Gastrocnemius medialis (tissue), 4 donors: Measurements from ENCODE around the gene ITGA8. TPM values are rescaled to one million over a fixed set of nuclear protein-coding genes. Genes with fewer than 3 reads are reported as not detected.

Experiments used
- ATAC-seq, 2 donors: fragments of 150-250 bp; one replicate each; pipeline ENCODE4 v1.9.1; 2016
- DNase-seq, 2 donors: peaks; one replicate each; pipeline ENCODE4 v3.0.0-alpha.2; 2019
- H3K27ac ChIP-seq, 4 donors: fragments of 200-600 bp; sonication (generic); 1 replicate in 1 of 4; 2 replicates in 3 of 4; pipeline ENCODE4 v1.5.1; 2016 to 2018; ENCODE audit warnings: mild to moderate bottlenecking in 2 of 4, moderate library complexity in 1 of 4
- H3K27me3 ChIP-seq, 3 donors: fragments of 200-600 bp; sonication (generic) in 2 of 3; 1 replicate in 1 of 3; 2 replicates in 2 of 3; pipeline versions ENCODE4 v1.5.1 to v1.6.0; 2016 to 2019; ENCODE audit warnings: mild to moderate bottlenecking in 1 of 3, moderate library complexity in 1 of 3
- H3K36me3 ChIP-seq, 2 donors: fragments of 200-600 bp; sonication (generic) in 1 of 2; one replicate each; pipeline ENCODE4 v1.5.1; 2017 to 2018
- H3K4me1 ChIP-seq, 2 donors: fragments of 200-600 bp; sonication (generic) in 1 of 2; one replicate each; pipeline ENCODE4 v1.5.1; 2016 to 2017; ENCODE audit warnings: mild to moderate bottlenecking in 2 of 2
- H3K4me3 ChIP-seq, 4 donors: fragments of 200-600 bp; sonication (generic) in 3 of 4; 1 replicate in 1 of 4; 2 replicates in 3 of 4; pipeline ENCODE4 v1.5.1; 2016 to 2019; ENCODE audit warnings: mild to moderate bottlenecking in 2 of 4
- H3K9me3 ChIP-seq, 3 donors: fragments of 200-600 bp; sonication (generic) in 2 of 3; 1 replicate in 1 of 3; 2 replicates in 2 of 3; pipeline ENCODE4 v1.5.1; 2016 to 2019
- CTCF ChIP-seq, 5 experiments: fragments of 450-650 bp in 3 of 5; fragments of 200-600 bp in 2 of 5; sonication (generic) in 2 of 5; IDR thresholded peaks in 4 of 5; conservative IDR thresholded peaks in 1 of 5; 1 replicate in 4 of 5; 2 replicates in 1 of 5; pipeline ENCODE4 v1.5.1; 2016 to 2019; ENCODE audit warnings: antibody characterized with exemption in 5 of 5, mild to moderate bottlenecking in 3 of 5, moderate library complexity in 3 of 5
- POLR2A ChIP-seq, 2 donors: fragments of 450-650 bp; IDR thresholded peaks; one replicate each; pipeline ENCODE4 v1.6.1; 2017; ENCODE audit warnings: antibody characterized with exemption in 2 of 2, mild to moderate bottlenecking in 2 of 2, moderate library complexity in 2 of 2
- in situ Hi-C, 4 donors: fragments of 200-750 bp; cut with MboI; loops; one replicate each; pipeline versions ENCODE4 v1.15.0 to v1.8.0; 2017; ENCODE audit warnings: low sequenced_read_pairs in 4 of 4
- intact Hi-C: fragments of 100-400 bp; cut with DNase I; formaldehyde crosslinking; loops from one replicate; pipeline ENCODE4 v1.15.1; 2023; ENCODE audit warnings: low total_unique reads
- total RNA-seq, 4 donors: library from RNA; depleted of rRNA; stranded (reverse); fragments of >200 nt; gene quantifications; one replicate each; pipeline versions ENCODE4 v1.1.0 to v1.2.3, GENCODE V29; 2016

ITGA8 gene
- total RNA-seq, 4 donors from 2014 or later, result 1.6 to 17.4 (median 10.3) TPM

GRCh38 chr10:15658069-15658702, 61.5 kb downstream of the ITGA8 start:
- Histone ChIP-seq H3K4me3 (no peak overlapping the region), H3K27me3 (no peaks in the 10 kb centered on the region), H3K36me3 (no peaks in the 10 kb centered on the region), H3K9me3 (no peaks in the 10 kb centered on the region), H3K27ac (no peak overlapping the region), H3K4me1 (no peaks in the 10 kb centered on the region)
- ATAC-seq (no peak), DNase-seq (no peak)
- in situ Hi-C loops (no loop called here), intact Hi-C loops (no loop called here)
- TF ChIP-seq POLR2A (IDR thresholded peaks at IDR 0.05), result no peak
- no peak for TF ChIP-seq CTCF (IDR thresholded peaks at IDR 0.05 in 4 of 5, conservative IDR thresholded peaks at IDR 0.05 in 1 of 5)

- ATAC-seq, result no peak
- intact Hi-C loops, result no loop called here
- H3K27ac ChIP-seq, result no peak overlapping the region
Measured at GRCh38 chr10:15652757-15653156, 67.0 kb downstream of the ITGA8 start.

GRCh38 chr10:15652117-15652516, 67.6 kb downstream of the ITGA8 start:
- H3K4me3 ChIP-seq, result no peak overlapping the region
- DNase-seq (no peak), ATAC-seq (no peak)
- no peaks in the 10 kb centered on the region for H3K9me3 ChIP-seq
- H3K4me1 ChIP-seq, result no peaks in the 10 kb centered on the region
- no peak overlapping the region for H3K27ac ChIP-seq
- intact Hi-C loops (no loop called here), in situ Hi-C loops (no loop called here)
- no peak for TF ChIP-seq CTCF (IDR thresholded peaks at IDR 0.05 in 4 of 5, conservative IDR thresholded peaks at IDR 0.05 in 1 of 5)
- no peak for TF ChIP-seq POLR2A (IDR thresholded peaks at IDR 0.05)
- no peaks in the 10 kb centered on the region for H3K36me3 ChIP-seq
- H3K27me3 ChIP-seq, result no peaks in the 10 kb centered on the region

More at GRCh38 chr10:15652757-15653156, 67.0 kb downstream of the ITGA8 start:
- Histone ChIP-seq H3K9me3 (no peaks in the 10 kb centered on the region), H3K27me3 (no peaks in the 10 kb centered on the region), H3K36me3 (no peaks in the 10 kb centered on the region), H3K4me3 (no peak overlapping the region), H3K4me1 (no peaks in the 10 kb centered on the region)
- in situ Hi-C loops, result no loop called here
- no peak for DNase-seq
- TF ChIP-seq CTCF (IDR thresholded peaks at IDR 0.05 in 4 of 5, conservative IDR thresholded peaks at IDR 0.05 in 1 of 5) (no peak), POLR2A (IDR thresholded peaks at IDR 0.05) (no peak)

- no peak for DNase-seq
- no peaks in the 10 kb centered on the region for H3K9me3 ChIP-seq
- no peaks in the 10 kb centered on the region for H3K4me1 ChIP-seq
- in situ Hi-C loops (no loop called here), intact Hi-C loops (no loop called here)
- H3K27me3 ChIP-seq, result no peaks in the 10 kb centered on the region
- H3K36me3 ChIP-seq, result no peaks in the 10 kb centered on the region
- no peak overlapping the region for H3K4me3 ChIP-seq
- TF ChIP-seq POLR2A (IDR thresholded peaks at IDR 0.05), result no peak
- no peak for TF ChIP-seq CTCF (IDR thresholded peaks at IDR 0.05 in 4 of 5, conservative IDR thresholded peaks at IDR 0.05 in 1 of 5)
- ATAC-seq, result no peak
- no peak overlapping the region for H3K27ac ChIP-seq
Measured at GRCh38 chr10:15651175-15651574, 68.5 kb downstream of the ITGA8 start.

- DNase-seq (no peak), ATAC-seq (no peak)
- Histone ChIP-seq H3K4me1 (no peaks in the 10 kb centered on the region), H3K27me3 (no peaks in the 10 kb centered on the region), H3K4me3 (no peak overlapping the region), H3K36me3 (no peaks in the 10 kb centered on the region), H3K9me3 (no peaks in the 10 kb centered on the region), H3K27ac (no peak overlapping the region)
- intact Hi-C loops, result loop anchor here (10.0 kb wide), 1 partner anchor 183 kb away; no protein-coding TSS in a partner anchor
- TF ChIP-seq POLR2A (IDR thresholded peaks at IDR 0.05) (no peak), CTCF (IDR thresholded peaks at IDR 0.05 in 4 of 5, conservative IDR thresholded peaks at IDR 0.05 in 1 of 5) (no peak)
- in situ Hi-C loops, result loop anchor here in 1 of 4 donors (10.0 kb wide), 1 partner anchor 183 kb away; no protein-coding TSS in a partner anchor
Measured at GRCh38 chr10:15642095-15642494, 77.6 kb downstream of the ITGA8 start.
